Measurements from ENCODE around the gene GPR152. TPM values are rescaled to one million over a fixed set of nuclear protein-coding genes. Genes with fewer than 3 reads are reported as not detected.

Gene GPR152
- total RNA-seq, 2 experiments from 2014 or later, result not detected

DNA sequence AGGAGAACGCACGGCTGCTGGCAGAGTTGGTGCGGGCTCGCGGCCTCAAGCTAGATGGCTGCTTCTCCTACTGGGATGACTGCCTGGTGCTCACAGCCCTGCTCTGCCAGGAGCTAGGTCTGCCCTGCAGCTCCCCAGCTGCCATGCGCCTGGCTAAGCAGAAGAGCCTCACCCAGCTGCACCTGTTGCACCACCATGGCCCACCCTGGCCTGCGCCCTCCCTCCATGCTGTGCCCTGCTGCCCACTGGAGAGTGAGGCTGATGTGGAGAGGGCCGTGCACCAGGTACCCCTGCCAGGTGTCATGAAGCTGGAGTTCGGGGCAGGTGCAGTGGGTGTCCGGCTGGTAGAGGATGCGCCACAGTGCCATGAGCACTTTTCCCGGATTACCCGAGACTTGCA is 29.1 kb downstream of the GPR152 start:
- no peaks in the 10 kb centered on the region for H3K9me3 Mint-ChIP-seq
- H3K4me1 Mint-ChIP-seq (ENCODE audit: low read depth), result peaks cover 41% of the 10 kb centered on the region
- H3K36me3 ChIP-seq (ENCODE audit: insufficient read depth, low read length), result no peaks in the 10 kb centered on the region
- no peak overlapping the region for H3K4me3 Mint-ChIP-seq
- H3K4me3 ChIP-seq (ENCODE audit: low read length), result no peak overlapping the region
- no peaks in the 10 kb centered on the region for H3K9me3 ChIP-seq (ENCODE audit: control insufficient read depth in 1 of 2, insufficient read depth in 1 of 2, low read length in 2 of 2)
- peaks cover 13% of the 10 kb centered on the region for H3K36me3 Mint-ChIP-seq (ENCODE audit: low read depth)
- TF ChIP-seq, protein P1, sequence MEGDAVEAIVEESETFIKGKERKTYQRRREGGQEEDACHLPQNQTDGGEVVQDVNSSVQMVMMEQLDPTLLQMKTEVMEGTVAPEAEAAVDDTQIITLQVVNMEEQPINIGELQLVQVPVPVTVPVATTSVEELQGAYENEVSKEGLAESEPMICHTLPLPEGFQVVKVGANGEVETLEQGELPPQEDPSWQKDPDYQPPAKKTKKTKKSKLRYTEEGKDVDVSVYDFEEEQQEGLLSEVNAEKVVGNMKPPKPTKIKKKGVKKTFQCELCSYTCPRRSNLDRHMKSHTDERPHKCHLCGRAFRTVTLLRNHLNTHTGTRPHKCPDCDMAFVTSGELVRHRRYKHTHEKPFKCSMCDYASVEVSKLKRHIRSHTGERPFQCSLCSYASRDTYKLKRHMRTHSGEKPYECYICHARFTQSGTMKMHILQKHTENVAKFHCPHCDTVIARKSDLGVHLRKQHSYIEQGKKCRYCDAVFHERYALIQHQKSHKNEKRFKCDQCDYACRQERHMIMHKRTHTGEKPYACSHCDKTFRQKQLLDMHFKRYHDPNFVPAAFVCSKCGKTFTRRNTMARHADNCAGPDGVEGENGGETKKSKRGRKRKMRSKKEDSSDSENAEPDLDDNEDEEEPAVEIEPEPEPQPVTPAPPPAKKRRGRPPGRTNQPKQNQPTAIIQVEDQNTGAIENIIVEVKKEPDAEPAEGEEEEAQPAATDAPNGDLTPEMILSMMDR (IDR thresholded peaks at IDR 0.05), result no peak
- CTCF ChIA-PET, result interaction anchor here (1.2 kb wide), 1 partner anchor 22 kb away, joined by 3 read pairs; no protein-coding TSS in a partner anchor
- intact Hi-C loops (cut with DNase I, micrococcal nuclease), result no loop called here
- POLR2A ChIA-PET, result interaction anchor here (1.2 to 7.4 kb wide), 4 partner anchors 11 to 22 kb away, joined by 4 to 136 read pairs (median 7); partner anchors contain the start of genes PPP1CA and TBC1D10C
- H3K27ac ChIP-seq (ENCODE audit: low read depth in 1 of 2, low read length in 2 of 2), result no peak overlapping the region
- H3K27me3 Mint-ChIP-seq, result no peaks in the 10 kb centered on the region
- peaks cover 42% of the 10 kb centered on the region for H3K4me1 ChIP-seq (ENCODE audit: insufficient read depth, low read length)
- DNase-seq (no peak), ATAC-seq (ENCODE audit: poor library complexity) (no peak)
- no peaks in the 10 kb centered on the region for H3K27me3 ChIP-seq (ENCODE audit: control insufficient read depth in 1 of 2, insufficient read depth in 2 of 2, low read length in 2 of 2)
- no peak overlapping the region for H3K27ac Mint-ChIP-seq

DNA sequence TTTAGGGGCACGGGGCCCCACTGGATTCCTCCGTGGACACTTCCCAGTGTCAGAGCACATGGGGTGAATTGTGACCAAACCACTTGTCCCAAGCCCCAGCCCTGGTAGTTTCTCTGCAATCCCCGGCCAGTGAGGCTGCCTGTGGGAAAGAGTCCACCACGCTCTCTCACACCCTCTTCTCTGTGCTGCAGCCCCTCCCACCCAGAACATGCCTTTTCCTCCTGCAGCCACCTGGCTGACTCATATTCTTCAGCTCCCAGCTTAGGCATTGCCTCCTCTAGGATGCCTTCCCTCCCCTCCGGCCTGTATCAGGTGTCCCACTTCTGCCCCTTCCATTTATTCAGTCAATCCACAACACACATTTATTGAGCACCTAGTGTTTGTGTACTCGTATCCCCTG is 29.6 kb downstream of the GPR152 start:
- Histone ChIP-seq H3K9me3 (ENCODE audit: control insufficient read depth in 1 of 2, insufficient read depth in 1 of 2, low read length in 2 of 2) (no peaks in the 10 kb centered on the region), H3K36me3 (ENCODE audit: insufficient read depth, low read length) (no peaks in the 10 kb centered on the region), H3K27ac (ENCODE audit: low read depth in 1 of 2, low read length in 2 of 2) (no peak overlapping the region), H3K4me3 (ENCODE audit: low read length) (no peak overlapping the region), H3K27me3 (ENCODE audit: control insufficient read depth in 1 of 2, insufficient read depth in 2 of 2, low read length in 2 of 2) (no peaks in the 10 kb centered on the region), H3K4me1 (ENCODE audit: insufficient read depth, low read length) (peaks cover 46% of the 10 kb centered on the region)
- Mint-ChIP-seq H3K4me1 (ENCODE audit: low read depth) (peaks cover 41% of the 10 kb centered on the region), H3K27me3 (no peaks in the 10 kb centered on the region), H3K9me3 (no peaks in the 10 kb centered on the region), H3K27ac (no peak overlapping the region), H3K36me3 (ENCODE audit: low read depth) (peaks cover 7% of the 10 kb centered on the region), H3K4me3 (peak overlapping the region; percentile 26)
- ATAC-seq (ENCODE audit: poor library complexity) (no peak), DNase-seq (peak in 1 of 14 experiments; percentile 2)
- TF ChIP-seq, protein P1 (IDR thresholded peaks at IDR 0.05), result no peak
- ChIA-PET POLR2A (interaction anchor here (1.2 to 12.5 kb wide), 5 partner anchors 10 to 21 kb away, joined by 4 to 411 read pairs (median 8); partner anchors contain the start of genes PPP1CA, PTPRCAP, RPS6KB2 and TBC1D10C), CTCF (interaction anchor here (1.2 kb wide), 1 partner anchor 22 kb away, joined by 3 read pairs; no protein-coding TSS in a partner anchor)
- intact Hi-C loops (cut with DNase I, micrococcal nuclease), result no loop called here

DNA sequence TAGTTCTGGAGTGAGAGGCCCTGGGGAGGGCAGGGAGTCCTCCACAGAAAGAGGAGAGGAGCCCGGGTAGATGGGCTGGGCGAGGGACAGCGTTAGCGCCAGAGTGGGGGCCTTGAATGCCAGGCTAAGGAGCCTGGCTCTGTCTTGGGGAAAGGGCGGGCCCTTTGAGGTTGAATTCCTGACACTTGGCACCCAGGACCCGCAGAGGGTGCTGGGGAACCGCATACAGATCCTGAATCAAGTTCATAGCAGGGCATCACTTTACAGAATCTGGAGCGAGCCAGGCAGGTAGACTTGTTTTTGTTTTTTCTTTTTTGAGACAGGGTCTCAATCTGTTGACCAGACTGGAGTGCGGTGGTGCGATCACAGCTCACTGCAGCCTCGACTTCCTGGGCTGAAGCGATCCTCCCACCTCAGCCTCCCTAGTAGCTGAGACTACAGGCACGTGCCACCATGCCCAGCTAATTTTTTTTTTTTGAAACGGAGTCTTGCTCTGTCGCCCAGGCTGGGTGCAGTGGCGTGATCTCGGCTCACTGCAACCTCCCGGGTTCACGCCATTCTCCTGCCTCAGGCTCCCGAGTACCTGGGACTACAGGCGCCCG is 31.0 kb downstream of the GPR152 start:
- Mint-ChIP-seq H3K27me3 (no peaks in the 10 kb centered on the region), H3K4me1 (ENCODE audit: low read depth) (peaks cover 49% of the 10 kb centered on the region), H3K9me3 (no peaks in the 10 kb centered on the region), H3K27ac (peak overlapping the region; percentile 89), H3K36me3 (ENCODE audit: low read depth) (peaks cover 4% of the 10 kb centered on the region), H3K4me3 (peak overlapping the region; percentile 86)
- Histone ChIP-seq H3K27ac (ENCODE audit: low read depth in 1 of 2, low read length in 2 of 2) (peak overlapping the region; percentile 15 to 34), H3K4me3 (ENCODE audit: low read length) (peak overlapping the region; percentile 22), H3K9me3 (ENCODE audit: control insufficient read depth in 1 of 2, insufficient read depth in 1 of 2, low read length in 2 of 2) (no peaks in the 10 kb centered on the region), H3K4me1 (ENCODE audit: insufficient read depth, low read length) (peaks cover 50% of the 10 kb centered on the region), H3K36me3 (ENCODE audit: insufficient read depth, low read length) (no peaks in the 10 kb centered on the region), H3K27me3 (ENCODE audit: control insufficient read depth in 1 of 2, insufficient read depth in 2 of 2, low read length in 2 of 2) (no peaks in the 10 kb centered on the region)
- TF ChIP-seq, protein P1 (IDR thresholded peaks at IDR 0.05), result no peak
- intact Hi-C loops (cut with DNase I, micrococcal nuclease), result loop anchor here (1.0 to 2.0 kb wide), 3 partner anchors 17 to 69 kb away; partner anchors contain the start of genes POLD4 (in 1 of the 2) and TBC1D10C (in 1 of the 2)
- no peak for ATAC-seq (ENCODE audit: poor library complexity)
- CTCF ChIA-PET, result interaction anchor here (1.2 to 6.0 kb wide), 4 partner anchors 14 to 71 kb away, joined by 3 to 46 read pairs (median 6); partner anchors contain the start of genes PPP1CA, TBC1D10C and TMEM134
- DNase-seq, result no peak
- POLR2A ChIA-PET, result interaction anchor here (1.2 to 12.5 kb wide), 9 partner anchors 10 to 181 kb away, joined by 5 to 411 read pairs (median 18); partner anchors contain the start of genes AIP, PPP1CA, PTPRCAP and RPS6KB2
